Measurements from ENCODE around the gene ANTXR1. TPM values are rescaled to one million over a fixed set of nuclear protein-coding genes. Genes with fewer than 3 reads are reported as not detected.

ANTXR1 gene
- total RNA-seq, 4 donors from 2014 or later = 63.0 to 134 (median 113) TPM

GRCh38 chr2:69241664-69242514 lies 228.9 kb downstream of the ANTXR1 start:
- Histone ChIP-seq H3K27me3 (no peaks in the 10 kb centered on the region), H3K4me1 (no peaks in the 10 kb centered on the region), H3K27ac (peak overlapping the region; percentile 33 to 67), H3K9me3 (no peaks in the 10 kb centered on the region), H3K4me3 (no peak overlapping the region), H3K36me3 (no peaks in the 10 kb centered on the region)
- peak in 1 of 2 donors; percentile 29 for DNase-seq
- TF ChIP-seq CTCF (IDR thresholded peaks at IDR 0.05) (no peak), POLR2A (IDR thresholded peaks at IDR 0.05) (no peak)
- intact Hi-C loops (cut with DNase I; ENCODE audit: low total_unique reads) = no loop called here

GRCh38 chr2:69242651-69243051 lies 229.7 kb downstream of the ANTXR1 start:
- Histone ChIP-seq H3K4me1 (no peaks in the 10 kb centered on the region), H3K27me3 (no peaks in the 10 kb centered on the region), H3K4me3 (no peak overlapping the region), H3K9me3 (no peaks in the 10 kb centered on the region), H3K27ac (peak overlapping the region; percentile 33 to 67), H3K36me3 (no peaks in the 10 kb centered on the region)
- peak in 1 of 2 donors; percentile 31 for DNase-seq
- TF ChIP-seq CTCF (IDR thresholded peaks at IDR 0.05) (no peak), POLR2A (IDR thresholded peaks at IDR 0.05) (no peak)
- intact Hi-C loops (cut with DNase I; ENCODE audit: low total_unique reads) = no loop called here

GRCh38 chr2:69243652-69244051 lies 230.7 kb downstream of the ANTXR1 start:
- no peaks in the 10 kb centered on the region for H3K4me1 ChIP-seq
- H3K27ac ChIP-seq = peak overlapping the region in 1 of 2 donors; percentile 67
- no peaks in the 10 kb centered on the region for H3K9me3 ChIP-seq
- no peaks in the 10 kb centered on the region for H3K27me3 ChIP-seq
- no peak for TF ChIP-seq POLR2A (IDR thresholded peaks at IDR 0.05)
- no peak for TF ChIP-seq CTCF (IDR thresholded peaks at IDR 0.05)
- intact Hi-C loops (cut with DNase I; ENCODE audit: low total_unique reads) = no loop called here
- DNase-seq = no peak
- no peak overlapping the region for H3K4me3 ChIP-seq
- no peaks in the 10 kb centered on the region for H3K36me3 ChIP-seq

DNA sequence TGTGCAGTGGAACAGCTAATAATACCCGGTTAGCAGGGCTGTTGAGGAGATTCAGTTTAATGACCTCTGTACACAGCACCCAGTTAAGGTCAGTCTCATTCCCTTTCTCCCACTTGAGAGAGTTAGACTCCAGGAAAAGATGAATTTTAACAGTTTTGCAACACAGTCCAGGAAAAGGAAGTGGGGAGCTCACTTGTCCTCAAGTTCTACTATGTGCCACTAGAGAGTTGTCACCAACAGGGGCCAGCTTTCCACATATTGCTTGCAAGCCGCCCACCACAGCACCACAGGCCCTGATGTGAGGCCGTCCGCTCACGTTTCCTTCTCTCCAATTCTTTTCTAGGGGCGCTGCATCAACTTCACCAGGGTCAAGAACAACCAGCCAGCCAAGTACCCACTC lies 231.9 kb downstream of the ANTXR1 start:
- Histone ChIP-seq H3K36me3 (no peaks in the 10 kb centered on the region), H3K4me3 (no peak overlapping the region), H3K9me3 (no peaks in the 10 kb centered on the region), H3K27ac (no peak overlapping the region), H3K27me3 (no peaks in the 10 kb centered on the region), H3K4me1 (no peaks in the 10 kb centered on the region)
- intact Hi-C loops (cut with DNase I; ENCODE audit: low total_unique reads) = no loop called here
- no peak for DNase-seq
- no peak for TF ChIP-seq POLR2A (IDR thresholded peaks at IDR 0.05)
- no peak for TF ChIP-seq CTCF (IDR thresholded peaks at IDR 0.05)

DNA sequence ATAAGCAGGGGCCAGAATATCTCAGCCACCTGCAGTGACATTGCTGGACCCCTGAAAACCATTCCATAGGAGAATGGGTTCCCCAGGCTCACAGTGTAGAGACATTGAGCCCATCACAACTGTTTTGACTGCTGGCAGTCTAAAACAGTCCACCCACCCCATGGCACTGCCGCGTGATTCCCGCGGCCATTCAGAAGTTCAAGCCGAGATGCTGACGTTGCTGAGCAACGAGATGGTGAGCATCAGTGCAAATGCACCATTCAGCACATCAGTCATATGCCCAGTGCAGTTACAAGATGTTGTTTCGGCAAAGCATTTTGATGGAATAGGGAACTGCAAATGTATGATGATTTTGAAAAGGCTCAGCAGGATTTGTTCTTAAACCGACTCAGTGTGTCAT lies 234.6 kb downstream of the ANTXR1 start:
- no peaks in the 10 kb centered on the region for H3K27me3 ChIP-seq
- intact Hi-C loops (cut with DNase I; ENCODE audit: low total_unique reads) = no loop called here
- H3K4me3 ChIP-seq = no peak overlapping the region
- no peaks in the 10 kb centered on the region for H3K36me3 ChIP-seq
- peaks cover 0 to 6% of the 10 kb centered on the region in 2 donors for H3K4me1 ChIP-seq
- H3K9me3 ChIP-seq = no peaks in the 10 kb centered on the region
- no peak for TF ChIP-seq POLR2A (IDR thresholded peaks at IDR 0.05)
- TF ChIP-seq CTCF (IDR thresholded peaks at IDR 0.05) = no peak
- no peak for DNase-seq
- no peak overlapping the region for H3K27ac ChIP-seq

Measured in uterus (tissue), 4 donors.